ENCODE results near the gene RYR1.

DNA sequence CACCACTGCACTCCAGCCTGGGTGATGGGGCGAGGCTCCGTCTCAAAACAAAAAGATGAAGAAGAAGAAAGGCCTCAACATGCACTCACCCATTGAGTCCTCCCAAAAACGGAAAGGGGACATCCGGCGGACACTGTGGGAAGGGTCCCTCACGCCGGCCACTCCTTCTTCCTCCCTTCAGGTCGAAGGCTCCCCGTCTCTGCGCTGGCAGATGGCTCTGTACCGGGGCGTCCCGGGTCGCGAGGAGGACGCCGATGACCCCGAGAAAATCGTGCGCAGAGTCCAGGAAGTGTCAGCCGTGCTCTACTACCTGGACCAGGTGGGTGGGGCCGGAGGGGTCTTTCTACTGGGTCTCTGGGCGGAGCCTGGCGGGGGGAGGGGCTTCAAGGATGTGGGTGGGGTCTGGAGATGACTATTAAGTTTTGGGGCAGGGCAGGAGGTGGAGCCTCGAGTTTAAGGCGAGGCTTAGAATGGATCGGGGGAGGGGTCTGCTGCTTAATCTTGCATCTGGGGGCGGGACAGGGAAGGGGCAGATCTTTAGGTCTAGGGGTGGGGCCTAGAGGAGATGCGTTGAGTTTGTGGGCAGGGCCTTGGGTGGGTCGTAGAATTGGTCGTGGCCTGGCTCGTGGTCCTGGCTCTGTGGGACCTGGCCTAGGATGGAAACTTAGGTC is 94.1 kb downstream of the RYR1 start:
- TF ChIP-seq, protein P1, sequence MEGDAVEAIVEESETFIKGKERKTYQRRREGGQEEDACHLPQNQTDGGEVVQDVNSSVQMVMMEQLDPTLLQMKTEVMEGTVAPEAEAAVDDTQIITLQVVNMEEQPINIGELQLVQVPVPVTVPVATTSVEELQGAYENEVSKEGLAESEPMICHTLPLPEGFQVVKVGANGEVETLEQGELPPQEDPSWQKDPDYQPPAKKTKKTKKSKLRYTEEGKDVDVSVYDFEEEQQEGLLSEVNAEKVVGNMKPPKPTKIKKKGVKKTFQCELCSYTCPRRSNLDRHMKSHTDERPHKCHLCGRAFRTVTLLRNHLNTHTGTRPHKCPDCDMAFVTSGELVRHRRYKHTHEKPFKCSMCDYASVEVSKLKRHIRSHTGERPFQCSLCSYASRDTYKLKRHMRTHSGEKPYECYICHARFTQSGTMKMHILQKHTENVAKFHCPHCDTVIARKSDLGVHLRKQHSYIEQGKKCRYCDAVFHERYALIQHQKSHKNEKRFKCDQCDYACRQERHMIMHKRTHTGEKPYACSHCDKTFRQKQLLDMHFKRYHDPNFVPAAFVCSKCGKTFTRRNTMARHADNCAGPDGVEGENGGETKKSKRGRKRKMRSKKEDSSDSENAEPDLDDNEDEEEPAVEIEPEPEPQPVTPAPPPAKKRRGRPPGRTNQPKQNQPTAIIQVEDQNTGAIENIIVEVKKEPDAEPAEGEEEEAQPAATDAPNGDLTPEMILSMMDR (IDR thresholded peaks at IDR 0.05) = no peak
- TF ChIP-seq YY1 (IDR thresholded peaks at IDR 0.05; ENCODE audit: low read depth) (no peak), RXRA (IDR thresholded peaks at IDR 0.05; ENCODE audit: borderline replicate concordance, low read depth) (no peak), EZH2phosphoT487 (IDR thresholded peaks at IDR 0.05; ENCODE audit: borderline replicate concordance, low read depth) (no peak), NFIC (IDR thresholded peaks at IDR 0.05; ENCODE audit: borderline replicate concordance) (no peak), NRF1 (IDR thresholded peaks at IDR 0.05; ENCODE audit: low read depth, low read length) (no peak), EP300 (IDR thresholded peaks at IDR 0.05; ENCODE audit: borderline replicate concordance in 1 of 2, low read depth in 1 of 2, low read length in 1 of 2) (no peak), RFX5 (IDR thresholded peaks at IDR 0.05; ENCODE audit: low read length) (no peak), JUND (IDR thresholded peaks at IDR 0.05) (no peak), FOXM1 (IDR thresholded peaks at IDR 0.05; ENCODE audit: low read depth) (no peak), POLR2AphosphoS5 (IDR thresholded peaks at IDR 0.05; ENCODE audit: low read depth, low read length) (no peak)
- TF ChIP-seq, protein P2, sequence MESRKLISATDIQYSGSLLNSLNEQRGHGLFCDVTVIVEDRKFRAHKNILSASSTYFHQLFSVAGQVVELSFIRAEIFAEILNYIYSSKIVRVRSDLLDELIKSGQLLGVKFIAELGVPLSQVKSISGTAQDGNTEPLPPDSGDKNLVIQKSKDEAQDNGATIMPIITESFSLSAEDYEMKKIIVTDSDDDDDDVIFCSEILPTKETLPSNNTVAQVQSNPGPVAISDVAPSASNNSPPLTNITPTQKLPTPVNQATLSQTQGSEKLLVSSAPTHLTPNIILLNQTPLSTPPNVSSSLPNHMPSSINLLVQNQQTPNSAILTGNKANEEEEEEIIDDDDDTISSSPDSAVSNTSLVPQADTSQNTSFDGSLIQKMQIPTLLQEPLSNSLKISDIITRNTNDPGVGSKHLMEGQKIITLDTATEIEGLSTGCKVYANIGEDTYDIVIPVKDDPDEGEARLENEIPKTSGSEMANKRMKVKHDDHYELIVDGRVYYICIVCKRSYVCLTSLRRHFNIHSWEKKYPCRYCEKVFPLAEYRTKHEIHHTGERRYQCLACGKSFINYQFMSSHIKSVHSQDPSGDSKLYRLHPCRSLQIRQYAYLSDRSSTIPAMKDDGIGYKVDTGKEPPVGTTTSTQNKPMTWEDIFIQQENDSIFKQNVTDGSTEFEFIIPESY (IDR thresholded peaks at IDR 0.05; ENCODE audit: borderline replicate concordance, low read depth) = no peak
- TF ChIP-seq, protein P3, sequence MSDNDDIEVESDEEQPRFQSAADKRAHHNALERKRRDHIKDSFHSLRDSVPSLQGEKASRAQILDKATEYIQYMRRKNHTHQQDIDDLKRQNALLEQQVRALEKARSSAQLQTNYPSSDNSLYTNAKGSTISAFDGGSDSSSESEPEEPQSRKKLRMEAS (IDR thresholded peaks at IDR 0.05; ENCODE audit: low read depth) = no peak
- TF ChIP-seq, protein P4, sequence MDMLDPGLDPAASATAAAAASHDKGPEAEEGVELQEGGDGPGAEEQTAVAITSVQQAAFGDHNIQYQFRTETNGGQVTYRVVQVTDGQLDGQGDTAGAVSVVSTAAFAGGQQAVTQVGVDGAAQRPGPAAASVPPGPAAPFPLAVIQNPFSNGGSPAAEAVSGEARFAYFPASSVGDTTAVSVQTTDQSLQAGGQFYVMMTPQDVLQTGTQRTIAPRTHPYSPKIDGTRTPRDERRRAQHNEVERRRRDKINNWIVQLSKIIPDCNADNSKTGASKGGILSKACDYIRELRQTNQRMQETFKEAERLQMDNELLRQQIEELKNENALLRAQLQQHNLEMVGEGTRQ (IDR thresholded peaks at IDR 0.05; ENCODE audit: borderline replicate concordance, low read depth, low read length) = no peak

All from SK-N-SH (cell line).